Middle frontal gyrus (tissue), 1 donor: ENCODE measurements around the gene NINJ2.

Experiments
- DNase-seq: peaks from one replicate; pipeline ENCODE4 v3.0.0-alpha.2; 2015; ENCODE audit warnings: low spot score; ENCODE audit errors: extremely low spot score

Gene NINJ2

DNA sequence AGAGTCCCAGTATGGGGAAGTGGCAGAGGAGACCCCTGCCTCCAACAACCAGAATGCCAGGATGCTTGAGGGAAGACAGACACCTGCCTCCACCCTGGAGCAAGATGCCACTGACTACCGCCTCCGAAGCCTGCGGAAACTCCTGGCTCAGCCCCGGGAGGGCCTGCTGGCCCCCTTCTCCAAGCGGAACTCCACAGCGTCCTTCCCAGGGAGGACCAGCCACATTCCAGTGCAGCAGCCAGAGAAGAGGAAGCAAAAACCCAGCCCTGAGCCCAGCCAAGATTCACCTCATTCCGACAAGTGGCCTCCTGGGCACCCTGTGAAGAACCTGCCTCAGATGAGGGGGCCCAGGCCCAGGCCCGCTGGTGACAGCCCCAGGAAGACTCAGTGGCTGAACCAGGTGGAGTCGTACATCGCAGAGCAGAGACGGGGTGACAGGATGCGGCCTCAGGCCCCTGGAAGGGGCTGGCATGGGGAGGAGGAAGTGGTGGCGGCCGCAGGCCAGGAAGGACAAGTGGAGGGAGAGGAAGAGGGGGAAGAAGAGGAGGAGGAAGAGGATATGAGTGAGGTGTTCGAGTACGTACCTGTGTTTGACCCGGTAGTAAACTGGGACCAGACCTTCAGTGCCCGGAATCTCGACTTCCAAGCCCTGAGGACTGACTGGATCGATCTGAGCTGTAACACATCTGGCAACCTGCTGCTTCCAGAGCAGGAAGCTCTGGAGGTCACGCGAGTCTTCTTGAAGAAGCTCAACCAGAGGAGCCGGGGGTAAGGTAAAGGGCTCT, 109.8 kb downstream of the NINJ2 start:
- no peak for DNase-seq

DNA sequence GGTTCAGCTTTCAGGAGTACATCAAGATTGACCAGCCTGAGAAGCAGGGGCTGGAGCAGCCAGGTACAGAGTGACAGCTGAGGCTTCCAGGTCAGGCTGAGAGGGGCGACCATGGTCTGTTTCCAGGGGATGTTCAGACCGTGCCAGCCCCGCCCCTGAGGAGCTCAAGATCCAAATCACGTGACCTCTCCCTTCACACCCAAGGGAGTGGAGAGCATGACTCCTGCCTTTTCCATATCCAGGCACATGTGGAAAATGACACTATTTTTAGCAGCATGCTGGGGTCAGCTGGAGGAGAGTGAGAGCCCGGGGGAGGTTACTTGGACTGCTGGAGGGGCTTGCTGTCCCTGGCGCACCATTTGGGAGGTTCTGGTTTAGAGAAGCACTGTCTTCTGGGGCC, 110.8 kb downstream of the NINJ2 start:
- DNase-seq: no peak

DNA sequence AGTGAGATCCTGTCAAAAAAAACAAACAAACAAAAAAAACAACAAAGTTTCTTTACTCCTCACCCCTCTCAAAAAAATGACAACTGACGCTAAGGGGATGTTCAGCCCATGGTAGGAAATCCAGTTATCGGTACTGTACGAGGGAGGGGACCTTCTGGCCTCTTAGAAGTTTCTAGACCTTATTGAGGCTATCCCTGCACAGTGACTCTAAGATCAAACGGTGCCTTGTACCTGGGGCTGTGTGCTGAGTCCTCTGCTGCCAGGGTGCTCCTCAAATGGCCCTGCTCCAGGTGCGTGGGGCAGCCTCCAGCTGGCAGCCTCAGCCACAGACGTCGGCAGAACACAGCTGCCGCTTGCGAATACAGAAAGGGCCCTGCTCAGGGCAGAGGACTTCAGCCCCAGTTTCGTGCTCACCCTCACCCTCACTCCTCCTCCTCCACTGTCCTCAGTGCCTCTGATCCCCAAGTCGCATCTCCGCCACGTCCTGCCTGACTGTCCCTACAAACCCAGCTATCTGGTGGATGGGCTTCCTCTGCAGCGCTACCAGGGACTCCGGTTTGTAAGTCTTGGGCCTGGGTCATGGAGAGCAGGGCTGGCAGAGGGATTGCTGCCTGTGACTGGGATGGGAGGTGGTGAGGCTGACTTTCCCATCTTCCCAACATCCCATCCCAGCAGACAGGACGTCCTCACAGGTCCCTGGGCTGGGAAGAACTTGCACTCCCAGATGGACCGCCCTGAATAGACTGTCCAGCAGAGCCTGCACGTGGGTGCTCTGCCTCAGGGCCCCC, 112.6 kb downstream of the NINJ2 start:
- DNase-seq: no peak

GRCh38 chr12:549476-550082, 113.7 kb downstream of the NINJ2 start:
- no peak for DNase-seq

DNA sequence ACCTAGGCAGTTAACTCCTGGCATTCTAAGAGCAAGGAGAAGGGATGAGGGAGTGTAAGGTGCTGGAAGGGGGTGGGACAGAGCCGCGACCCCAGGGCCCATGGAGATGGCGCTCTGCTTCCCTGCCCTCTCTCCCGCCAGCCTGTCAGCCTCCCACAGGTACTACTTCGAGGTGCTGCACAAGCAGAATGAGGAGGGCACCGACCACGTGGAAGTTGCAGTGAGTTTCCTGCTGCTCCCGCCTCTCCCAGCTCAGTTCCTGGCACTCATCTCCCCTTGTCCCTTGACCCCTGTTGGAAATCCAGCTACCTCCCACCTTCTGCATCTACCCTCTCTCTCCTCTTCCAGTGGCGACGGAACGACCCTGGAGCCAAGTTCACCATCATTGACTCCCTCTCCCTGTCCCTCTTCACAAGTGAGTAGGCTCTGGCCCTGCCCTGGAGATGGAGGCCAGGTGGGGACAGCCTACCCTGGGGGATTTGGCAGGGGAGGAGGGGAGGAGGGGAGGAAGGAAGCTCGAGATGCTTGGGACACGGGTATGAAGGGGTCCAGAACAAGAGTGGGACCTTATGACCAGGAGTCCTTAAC, 115.3 kb downstream of the NINJ2 start:
- DNase-seq: no peak

DNA sequence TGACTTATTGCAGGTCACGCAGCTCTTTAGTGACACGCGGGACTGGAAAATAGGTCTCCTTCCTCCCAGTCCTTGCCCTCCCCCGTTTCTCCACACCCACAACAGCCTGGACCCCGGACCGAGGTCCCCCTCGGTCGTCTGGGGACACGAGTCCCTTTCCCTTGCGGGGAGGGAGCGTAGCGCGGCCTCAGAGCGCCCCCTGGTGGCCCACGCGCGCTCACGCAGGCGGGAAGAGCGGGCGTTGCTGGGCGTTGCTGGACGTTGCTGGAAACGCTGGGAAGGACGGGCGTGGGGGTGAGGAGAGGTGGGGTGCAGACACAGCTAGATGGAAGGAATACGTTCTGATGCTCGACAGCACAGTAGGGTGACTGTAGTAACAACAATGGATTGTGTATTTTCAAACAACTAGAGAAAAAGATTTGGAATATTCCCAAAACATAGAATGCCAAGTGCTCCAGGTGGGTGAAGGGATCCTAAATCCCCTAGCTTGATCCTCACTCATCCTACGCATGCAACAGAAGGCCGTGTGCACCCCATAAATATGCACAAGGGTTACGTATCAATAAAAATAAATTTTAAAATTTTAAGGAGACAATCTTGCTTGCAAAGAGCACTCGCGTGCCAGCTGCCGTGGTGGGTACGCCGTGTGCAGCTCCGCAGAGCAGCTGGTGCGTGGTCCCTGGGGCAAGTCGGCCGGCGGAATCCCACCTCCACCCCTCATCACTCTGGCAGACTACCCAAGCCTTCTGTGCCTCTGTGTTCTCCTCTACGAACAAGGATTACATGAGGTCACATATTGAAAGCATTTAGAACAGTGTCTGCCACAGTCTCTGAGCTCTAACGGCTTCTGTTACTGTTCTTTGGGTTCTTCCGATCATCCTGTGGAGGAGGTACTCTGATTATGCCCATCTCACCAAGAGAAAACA, 116.1 kb downstream of the NINJ2 start:
- peak; percentile 30 for DNase-seq

DNA sequence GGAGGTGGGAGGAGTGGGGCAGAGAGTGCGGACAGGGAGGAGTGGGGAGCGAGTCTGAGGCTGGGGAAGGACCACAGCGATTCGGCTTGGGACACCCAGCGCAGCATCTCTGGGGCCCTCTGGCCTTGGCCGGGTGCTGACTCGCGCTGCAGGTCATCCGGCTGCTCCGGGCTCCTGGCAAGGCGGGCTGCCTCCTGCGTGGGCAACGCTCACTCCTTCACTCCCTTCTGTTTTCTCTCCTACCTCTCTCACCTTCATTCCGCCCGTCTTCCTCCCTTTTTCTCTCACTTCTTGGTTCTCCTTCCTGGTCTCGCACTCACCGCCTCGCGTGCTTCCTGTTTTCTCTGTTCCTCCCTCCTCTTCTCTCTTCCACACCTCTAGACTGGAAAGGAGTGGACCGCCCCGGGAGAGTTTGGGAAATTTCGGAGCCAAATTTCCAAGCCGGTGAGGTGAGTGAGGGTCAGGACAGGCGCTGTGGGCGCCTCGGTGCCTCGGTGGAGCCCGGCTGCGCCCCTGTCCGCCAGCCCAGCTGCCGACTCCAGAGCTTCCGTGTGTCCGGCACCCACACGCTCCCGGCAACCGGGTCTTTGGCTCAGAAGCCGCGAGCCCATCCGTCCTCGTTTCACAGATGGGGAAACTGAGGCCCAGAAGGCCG, 116.9 kb downstream of the NINJ2 start:
- no peak for DNase-seq

- DNase-seq: no peak
Observed at GRCh38 chr12:545835-546234, 117.4 kb downstream of the NINJ2 start.

- DNase-seq: no peak
Observed at GRCh38 chr12:544941-545635, 118.2 kb downstream of the NINJ2 start.

DNA sequence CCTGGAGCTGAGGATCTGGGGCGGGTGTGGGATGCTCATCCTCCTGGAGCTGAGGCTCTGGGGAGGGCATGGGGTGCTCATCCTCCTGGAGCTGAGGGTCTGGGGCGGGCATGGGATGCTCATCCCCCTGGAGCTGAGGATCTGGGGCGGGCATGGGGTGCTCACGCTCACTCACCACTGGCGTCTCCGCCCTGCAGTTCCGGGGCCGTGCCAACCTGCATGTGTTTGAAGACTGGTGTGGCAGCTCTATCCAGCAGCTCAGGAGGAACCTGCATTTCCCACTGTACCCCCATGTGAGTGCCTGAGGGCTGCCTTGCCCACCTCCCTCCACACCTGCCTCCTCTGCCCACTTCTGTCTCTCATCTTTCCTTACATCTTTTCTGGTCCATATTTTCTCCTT, 119.1 kb downstream of the NINJ2 start:
- DNase-seq: no peak

GRCh38 chr12:543114-543451, 120.2 kb downstream of the NINJ2 start:
- no peak for DNase-seq

- DNase-seq: no peak
Observed at GRCh38 chr12:542395-543113, 120.7 kb downstream of the NINJ2 start.

GRCh38 chr12:541676-542324, 121.4 kb downstream of the NINJ2 start:
- no peak for DNase-seq

DNA sequence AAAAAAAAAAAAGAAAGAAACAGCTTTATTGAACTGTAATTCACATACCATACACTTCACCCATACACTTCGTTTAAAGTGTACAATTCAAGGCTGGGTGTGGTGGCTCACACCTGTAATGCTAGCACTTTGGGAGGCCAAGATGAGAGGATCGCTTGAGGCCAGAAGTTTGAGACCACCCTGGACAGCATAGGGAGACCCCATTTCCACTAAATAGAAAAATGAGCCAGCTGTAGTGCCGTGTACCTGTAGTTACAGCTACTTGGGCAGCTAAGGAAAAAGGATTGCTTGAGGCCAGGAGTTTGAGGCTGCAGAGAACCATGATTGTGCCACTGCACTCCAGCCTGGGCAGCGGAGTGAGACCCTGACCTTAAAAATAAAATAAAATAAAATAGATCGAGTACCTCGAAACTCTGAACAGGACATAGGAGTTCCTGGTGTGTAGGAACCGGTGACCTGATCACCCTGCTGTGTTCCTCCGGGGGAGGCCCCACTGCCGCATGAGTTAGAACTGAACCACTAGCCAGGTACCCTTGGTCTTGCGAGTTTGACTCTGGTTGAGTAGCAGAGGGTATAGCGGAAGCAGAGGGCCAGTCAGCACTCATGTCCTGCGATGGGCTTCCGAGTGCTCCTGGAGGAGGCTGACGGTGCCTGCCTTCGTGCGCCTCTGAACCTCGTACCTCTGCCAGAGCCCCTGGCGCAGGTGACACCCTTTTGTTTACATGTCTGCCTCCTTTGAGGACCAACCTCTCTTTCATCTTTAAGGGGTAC, 123.5 kb downstream of the NINJ2 start:
- DNase-seq: no peak

GRCh38 chr12:538731-539539, 124.3 kb downstream of the NINJ2 start:
- no peak for DNase-seq

DNA sequence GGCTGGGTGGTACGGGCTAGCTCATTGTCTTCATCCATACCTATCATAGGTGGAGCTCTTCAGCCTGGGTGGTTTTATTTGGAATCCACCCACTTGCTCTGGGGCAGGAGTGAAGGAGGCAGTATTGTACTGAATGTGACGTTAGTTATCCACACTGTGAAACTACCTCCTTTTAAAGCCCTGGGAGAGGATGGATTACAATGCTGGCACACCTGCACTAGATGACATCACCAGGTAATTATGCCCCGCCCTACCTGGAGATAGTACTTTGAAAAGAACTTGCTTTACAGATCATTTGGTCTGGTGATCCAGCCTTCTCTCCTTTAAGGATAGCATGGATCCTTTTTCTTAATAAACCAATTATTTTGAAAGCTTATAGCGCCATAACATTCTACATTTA, 125.5 kb downstream of the NINJ2 start:
- DNase-seq: no peak

DNA sequence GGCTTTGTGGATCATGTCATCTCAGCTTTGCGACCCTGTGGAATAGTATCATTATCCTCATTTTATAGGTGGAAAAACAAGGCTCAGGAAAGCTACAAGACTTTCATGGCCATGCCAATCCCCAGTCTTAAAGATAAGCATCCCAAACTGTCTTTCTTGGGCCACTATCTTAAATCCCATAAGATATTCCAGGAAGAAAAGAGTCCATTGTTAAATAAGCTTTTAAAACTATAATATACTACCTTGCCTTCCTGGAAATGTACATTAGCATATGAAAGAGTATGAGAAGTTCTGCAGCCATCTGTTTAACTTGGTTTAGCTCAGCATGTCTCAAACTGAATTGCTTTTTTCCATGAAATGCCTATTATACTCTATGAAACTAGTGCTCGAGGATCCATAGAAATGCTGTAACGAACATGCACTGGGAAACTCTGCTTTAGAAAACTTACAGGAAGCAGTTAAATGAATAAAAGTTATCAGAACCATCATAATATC, 126.4 kb downstream of the NINJ2 start:
- DNase-seq: no peak
